ENCODE results near the gene BAZ1B. TPM values are rescaled to one million over a fixed set of nuclear protein-coding genes. Genes with fewer than 3 reads are reported as not detected.

BAZ1B gene
- total RNA-seq, 4 donors from 2014 or later, result 27.9 to 36.7 (median 29.6) TPM

GRCh38 chr7:73446682-73447081 is 75.4 kb downstream of the BAZ1B start:
- TF ChIP-seq POLR2A (IDR thresholded peaks at IDR 0.05) (no peak), EP300 (IDR thresholded peaks at IDR 0.05) (no peak), POLR2AphosphoS5 (IDR thresholded peaks at IDR 0.05) (no peak)
- TF ChIP-seq, protein P1, sequence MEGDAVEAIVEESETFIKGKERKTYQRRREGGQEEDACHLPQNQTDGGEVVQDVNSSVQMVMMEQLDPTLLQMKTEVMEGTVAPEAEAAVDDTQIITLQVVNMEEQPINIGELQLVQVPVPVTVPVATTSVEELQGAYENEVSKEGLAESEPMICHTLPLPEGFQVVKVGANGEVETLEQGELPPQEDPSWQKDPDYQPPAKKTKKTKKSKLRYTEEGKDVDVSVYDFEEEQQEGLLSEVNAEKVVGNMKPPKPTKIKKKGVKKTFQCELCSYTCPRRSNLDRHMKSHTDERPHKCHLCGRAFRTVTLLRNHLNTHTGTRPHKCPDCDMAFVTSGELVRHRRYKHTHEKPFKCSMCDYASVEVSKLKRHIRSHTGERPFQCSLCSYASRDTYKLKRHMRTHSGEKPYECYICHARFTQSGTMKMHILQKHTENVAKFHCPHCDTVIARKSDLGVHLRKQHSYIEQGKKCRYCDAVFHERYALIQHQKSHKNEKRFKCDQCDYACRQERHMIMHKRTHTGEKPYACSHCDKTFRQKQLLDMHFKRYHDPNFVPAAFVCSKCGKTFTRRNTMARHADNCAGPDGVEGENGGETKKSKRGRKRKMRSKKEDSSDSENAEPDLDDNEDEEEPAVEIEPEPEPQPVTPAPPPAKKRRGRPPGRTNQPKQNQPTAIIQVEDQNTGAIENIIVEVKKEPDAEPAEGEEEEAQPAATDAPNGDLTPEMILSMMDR (IDR thresholded peaks at IDR 0.05), result no peak
- DNase-seq (ENCODE audit: low spot score in 2 of 2), result no peak
- H3K9me3 ChIP-seq, result no peaks in the 10 kb centered on the region
- peaks cover 97% of the 10 kb centered on the region for H3K36me3 ChIP-seq
- H3K4me3 ChIP-seq, result no peak overlapping the region
- WGBS, result 58% methylated on average over 4 of the region's 4 CpGs
- H3K4me1 ChIP-seq, result no peaks in the 10 kb centered on the region
- H3K27ac ChIP-seq, result no peak overlapping the region
- no peaks in the 10 kb centered on the region for H3K27me3 ChIP-seq

DNA sequence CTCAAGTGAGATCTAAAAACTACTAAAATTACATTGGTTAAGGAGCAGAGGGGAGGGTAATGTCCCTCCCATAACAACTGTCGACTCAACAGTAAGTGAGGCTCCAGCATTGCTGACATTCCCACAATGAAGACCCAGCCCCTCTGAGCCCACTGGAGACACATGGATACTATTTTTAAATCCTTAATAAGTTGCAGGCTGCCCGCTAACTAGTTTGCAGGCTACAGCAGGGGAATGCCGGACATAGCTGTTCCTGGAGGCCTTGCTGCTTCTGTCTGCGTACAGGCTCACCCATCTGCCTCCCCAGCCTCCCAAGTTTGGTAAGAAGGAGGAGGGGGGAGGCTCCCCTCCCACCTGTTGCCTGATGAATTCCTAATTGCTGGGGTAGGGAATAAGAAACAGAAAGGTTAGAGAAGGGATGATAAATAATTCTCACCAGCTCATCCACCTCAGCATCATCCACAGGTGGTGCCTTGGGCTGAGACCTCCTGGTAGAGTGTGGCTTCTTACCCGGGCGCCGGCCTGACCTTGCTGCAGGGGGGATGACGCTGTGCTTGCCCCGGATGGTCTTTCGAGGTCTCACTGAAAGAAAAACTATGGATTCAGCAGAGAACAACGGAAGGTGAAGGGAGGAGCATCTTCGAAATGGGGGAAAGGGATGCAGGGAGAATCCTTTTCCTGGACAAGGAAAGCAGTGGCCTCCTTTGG is 78.4 kb downstream of the BAZ1B start:
- H3K36me3 ChIP-seq, result peaks cover 90% of the 10 kb centered on the region
- no peaks in the 10 kb centered on the region for H3K4me1 ChIP-seq
- H3K27ac ChIP-seq, result no peak overlapping the region
- TF ChIP-seq, protein P1 (IDR thresholded peaks at IDR 0.05), result no peak
- TF ChIP-seq EP300 (IDR thresholded peaks at IDR 0.05) (no peak), POLR2A (IDR thresholded peaks at IDR 0.05) (no peak), POLR2AphosphoS5 (IDR thresholded peaks at IDR 0.05) (no peak)
- no peak for DNase-seq (ENCODE audit: low spot score in 2 of 2)
- WGBS, result 87% methylated on average over 12 of the region's 12 CpGs
- H3K27me3 ChIP-seq, result no peaks in the 10 kb centered on the region
- no peak overlapping the region for H3K4me3 ChIP-seq
- H3K9me3 ChIP-seq, result no peaks in the 10 kb centered on the region

- WGBS, result 80% methylated on average over 11 of the region's 11 CpGs
- TF ChIP-seq POLR2A (IDR thresholded peaks at IDR 0.05) (no peak), POLR2AphosphoS5 (IDR thresholded peaks at IDR 0.05) (no peak), EP300 (IDR thresholded peaks at IDR 0.05) (no peak)
- TF ChIP-seq, protein P1 (IDR thresholded peaks at IDR 0.05), result no peak
- H3K27ac ChIP-seq, result no peak overlapping the region
- DNase-seq (ENCODE audit: low spot score in 2 of 2), result no peak
- no peaks in the 10 kb centered on the region for H3K9me3 ChIP-seq
- H3K4me3 ChIP-seq, result no peak overlapping the region
- H3K4me1 ChIP-seq, result peaks cover 5% of the 10 kb centered on the region
- peaks cover 83% of the 10 kb centered on the region for H3K36me3 ChIP-seq
- no peaks in the 10 kb centered on the region for H3K27me3 ChIP-seq
These were observed 79.1 kb downstream of the BAZ1B start for GRCh38 chr7:73442903-73443500.

DNA sequence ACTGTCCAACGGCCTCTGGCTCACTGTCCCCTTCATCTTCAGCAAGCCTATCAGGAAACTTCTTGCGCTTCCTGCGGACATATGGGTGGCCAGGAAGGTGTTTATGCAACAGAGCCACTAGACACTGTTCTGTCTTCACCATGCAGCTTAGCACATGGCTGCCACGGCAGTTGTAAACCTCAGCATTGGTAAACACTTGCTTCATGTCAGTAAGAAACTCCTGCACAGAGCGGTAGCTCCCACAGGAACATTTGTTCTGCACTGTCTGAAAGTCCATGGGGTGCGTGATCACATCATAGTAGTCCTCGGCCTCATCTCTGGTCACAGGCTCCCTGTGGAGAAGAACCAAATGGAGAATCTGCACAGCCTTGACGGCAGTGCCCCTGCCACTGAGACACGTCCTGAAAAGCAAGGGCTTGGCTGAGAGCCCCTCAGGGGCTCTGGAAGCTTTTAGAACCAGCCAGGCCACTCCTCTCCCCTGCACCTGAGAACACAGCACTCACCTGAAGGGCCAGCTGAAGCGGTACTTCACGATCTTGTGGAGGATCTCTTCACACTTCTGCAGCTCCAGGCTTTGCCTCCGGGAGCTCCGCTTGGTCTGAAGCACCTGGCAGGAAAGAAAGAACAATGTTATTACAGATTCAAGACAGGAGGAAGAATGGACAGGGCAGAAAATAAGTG is 79.7 kb downstream of the BAZ1B start:
- TF ChIP-seq EP300 (IDR thresholded peaks at IDR 0.05) (no peak), POLR2AphosphoS5 (IDR thresholded peaks at IDR 0.05) (no peak), POLR2A (IDR thresholded peaks at IDR 0.05) (no peak)
- TF ChIP-seq, protein P1 (IDR thresholded peaks at IDR 0.05), result no peak
- no peaks in the 10 kb centered on the region for H3K9me3 ChIP-seq
- no peaks in the 10 kb centered on the region for H3K27me3 ChIP-seq
- H3K27ac ChIP-seq, result no peak overlapping the region
- H3K36me3 ChIP-seq, result peaks cover 77% of the 10 kb centered on the region
- H3K4me3 ChIP-seq, result no peak overlapping the region
- 88% methylated on average over 12 of the region's 13 CpGs for WGBS
- DNase-seq (ENCODE audit: low spot score in 2 of 2), result no peak
- H3K4me1 ChIP-seq, result peaks cover 7% of the 10 kb centered on the region

DNA sequence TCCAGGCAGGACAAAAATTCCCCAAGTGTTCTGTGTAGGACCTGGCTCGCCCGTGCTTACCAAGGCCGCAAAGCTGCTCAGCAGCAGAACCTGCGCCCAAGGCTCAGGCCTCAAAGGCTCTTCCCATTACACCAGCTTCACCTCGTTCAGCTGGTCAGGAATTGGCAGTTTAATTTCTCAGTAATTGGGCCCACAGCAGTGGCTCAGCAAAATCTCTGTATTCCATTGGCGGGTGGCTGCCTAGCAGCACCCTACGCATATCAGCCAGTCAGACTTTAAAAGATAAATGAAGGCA is 82.7 kb downstream of the BAZ1B start:
- Histone ChIP-seq H3K36me3 (peaks cover 46% of the 10 kb centered on the region), H3K4me3 (no peak overlapping the region)
- WGBS, result 81% methylated on average over 7 of the region's 7 CpGs

More for the DNA sequence above, 82.7 kb downstream of the BAZ1B start:
- H3K27ac ChIP-seq, result no peak overlapping the region
- no peaks in the 10 kb centered on the region for H3K9me3 ChIP-seq
- H3K4me1 ChIP-seq, result peaks cover 8% of the 10 kb centered on the region
- no peak for DNase-seq (ENCODE audit: low spot score in 2 of 2)
- TF ChIP-seq EP300 (IDR thresholded peaks at IDR 0.05), result no peak
- TF ChIP-seq, protein P1 (IDR thresholded peaks at IDR 0.05), result no peak
- TF ChIP-seq POLR2A (IDR thresholded peaks at IDR 0.05), result no peak
- no peak for TF ChIP-seq POLR2AphosphoS5 (IDR thresholded peaks at IDR 0.05)
- H3K27me3 ChIP-seq, result peaks cover 4% of the 10 kb centered on the region
